GM21786 (cell line): ENCODE results near the gene BICC1.
"Not testable (repeated sequence)": the region's sequence is repeated elsewhere in the genome, so short reads cannot be mapped to it uniquely, and the experiment has no call there.

Experiments used
- ATAC-seq: cut with Tn5 transposase; IDR thresholded peaks from one replicate; pipeline ENCODE4 v1.9.1; 2021; ENCODE audit not compliant: unreplicated experiment

Gene BICC1

GRCh38 chr10:58590152-58590840, 77.6 kb downstream of the BICC1 start:
- ATAC-seq: no peak

GRCh38 chr10:58590924-58591323, 78.3 kb downstream of the BICC1 start:
- ATAC-seq: no peak

- ATAC-seq: no peak
Observed at GRCh38 chr10:58593008-58593407, 80.3 kb downstream of the BICC1 start.

GRCh38 chr10:58597211-58597610, 84.5 kb downstream of the BICC1 start:
- ATAC-seq: not testable (repeated sequence)

DNA sequence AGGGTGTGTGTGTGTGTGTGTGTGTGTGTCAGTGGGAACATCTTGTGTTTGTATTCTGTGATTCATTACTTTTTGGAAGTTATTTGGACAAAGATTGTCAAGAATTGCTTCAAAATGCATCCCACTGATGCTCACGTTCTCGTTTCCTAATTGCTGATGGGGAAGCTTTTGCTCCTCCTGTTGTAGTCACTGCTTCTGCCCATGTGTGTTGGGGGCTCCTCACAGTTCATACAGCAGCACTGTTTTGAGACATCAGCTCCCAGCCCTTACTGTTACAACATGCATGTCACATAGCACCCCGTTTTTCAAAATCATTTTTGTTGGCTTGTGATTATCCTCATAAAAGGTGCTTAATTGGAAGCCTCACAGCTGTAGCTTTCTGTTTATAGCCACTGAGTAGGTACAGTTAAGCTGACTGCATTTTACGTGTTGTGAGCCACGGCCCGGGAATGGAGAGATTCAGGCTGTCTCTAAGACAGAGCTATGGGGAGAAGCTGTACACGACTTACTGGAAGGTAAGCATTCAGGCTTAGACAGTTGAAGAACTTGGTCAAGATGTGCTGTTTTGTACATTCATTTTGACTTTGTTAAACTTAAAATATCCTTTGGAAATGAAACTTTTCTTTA, 87.4 kb downstream of the BICC1 start:
- no peak for ATAC-seq

- no peak for ATAC-seq
Observed at GRCh38 chr10:58608351-58608750, 95.7 kb downstream of the BICC1 start.

- ATAC-seq: no peak
Observed at GRCh38 chr10:58608826-58609531, 96.3 kb downstream of the BICC1 start.

GRCh38 chr10:58609532-58610150, 97.0 kb downstream of the BICC1 start:
- ATAC-seq: no peak

- ATAC-seq: no peak
Observed at GRCh38 chr10:58615237-58615935, 102.7 kb downstream of the BICC1 start.

- no peak for ATAC-seq
Observed at GRCh38 chr10:58618158-58618676, 105.5 kb downstream of the BICC1 start.

- ATAC-seq: no peak
Observed at GRCh38 chr10:58621379-58622077, 108.9 kb downstream of the BICC1 start.

DNA sequence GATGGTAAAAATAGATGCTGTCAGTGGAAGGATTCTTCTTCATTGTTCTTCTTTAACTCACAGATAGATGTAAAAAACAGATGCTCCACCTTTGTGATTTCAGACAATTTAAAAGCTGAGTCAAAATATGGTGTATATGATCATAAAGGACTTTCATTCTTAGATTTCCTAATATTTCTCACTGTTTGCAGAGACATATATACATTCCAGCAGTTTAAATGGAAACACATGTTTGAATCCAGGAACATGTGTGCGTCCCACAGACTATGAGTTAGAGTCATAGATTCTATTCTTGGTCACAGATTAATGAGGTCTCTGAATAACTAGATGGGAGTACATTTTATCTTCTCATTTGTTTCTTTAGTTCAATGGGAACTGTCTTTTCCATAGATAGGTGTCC, 109.6 kb downstream of the BICC1 start:
- no peak for ATAC-seq

DNA sequence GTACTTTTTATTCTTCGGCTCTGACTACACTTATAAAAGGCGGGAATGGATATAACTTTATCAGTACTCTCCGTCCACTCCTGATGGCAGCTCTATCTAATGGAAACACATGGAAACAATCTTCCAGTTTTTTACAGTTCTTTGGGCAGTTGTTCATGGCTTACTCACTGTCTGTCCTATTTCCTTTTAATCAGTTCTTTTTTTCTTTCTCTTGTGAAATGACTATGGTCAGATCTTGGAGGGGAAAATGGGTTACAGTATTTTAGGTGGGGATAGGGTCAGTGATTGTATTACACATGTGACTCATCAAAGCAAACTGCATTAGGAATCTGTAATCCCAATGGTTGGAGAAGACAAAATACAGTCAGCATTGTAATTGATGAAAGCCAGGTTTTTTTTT, 112.4 kb downstream of the BICC1 start:
- ATAC-seq: no peak

DNA sequence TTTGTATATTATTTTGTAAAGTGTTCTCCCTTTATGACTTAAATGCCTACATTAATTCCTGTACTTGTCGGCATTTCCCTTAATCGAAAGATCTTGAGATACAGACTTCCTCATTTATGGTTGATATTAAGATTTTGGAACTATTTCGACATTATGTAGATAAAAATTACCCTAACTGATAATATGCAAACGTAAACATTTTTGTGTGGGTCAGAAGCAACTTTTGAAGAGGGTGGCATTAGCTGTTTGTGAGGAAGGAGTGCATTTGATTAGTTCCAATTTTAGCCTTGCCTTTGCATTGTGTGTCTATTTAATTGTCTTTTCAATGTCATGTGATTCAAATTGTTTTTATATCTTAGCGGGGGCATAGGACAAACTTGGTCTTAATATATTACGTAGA, 114.7 kb downstream of the BICC1 start:
- no peak for ATAC-seq

DNA sequence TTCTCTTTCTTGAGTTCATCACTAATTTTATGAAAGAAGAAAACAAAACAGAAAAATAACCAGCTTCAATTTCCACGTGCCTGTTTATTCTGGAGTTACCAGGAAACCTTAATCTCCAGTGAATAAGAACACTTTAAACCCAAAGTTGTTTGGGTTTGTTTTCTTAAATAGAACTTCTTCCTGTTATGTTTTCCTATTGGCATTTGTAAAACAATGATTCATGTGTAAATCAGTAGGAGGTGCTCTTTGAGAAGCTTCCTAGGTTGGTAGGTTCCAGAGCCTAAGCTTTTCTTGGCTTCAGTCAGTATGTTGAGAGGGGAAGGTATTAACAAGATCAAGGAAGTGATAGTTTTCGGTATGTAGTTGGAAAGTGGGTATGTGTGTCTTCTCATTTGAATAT, 119.0 kb downstream of the BICC1 start:
- ATAC-seq: no peak

GRCh38 chr10:58632216-58632615, 119.5 kb downstream of the BICC1 start:
- ATAC-seq: no peak

DNA sequence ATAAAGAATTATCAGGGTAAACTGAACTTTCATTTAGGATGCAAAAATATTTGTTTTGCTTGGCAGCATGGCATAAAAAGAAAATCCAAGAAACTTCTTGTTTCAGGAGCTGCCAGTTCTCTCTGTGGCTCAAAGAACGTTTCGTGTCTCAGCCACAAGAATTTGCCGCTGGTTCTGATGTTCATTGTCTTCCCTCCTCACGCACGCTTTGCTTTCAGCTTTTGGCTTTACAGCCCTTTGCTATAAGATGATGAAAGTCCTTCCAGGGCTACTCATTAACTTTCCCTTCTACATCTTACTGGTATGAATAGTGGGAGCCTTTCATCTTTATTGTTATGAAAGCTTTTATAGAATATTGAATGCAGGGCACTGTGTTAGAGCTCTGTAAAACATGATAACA, 124.7 kb downstream of the BICC1 start:
- ATAC-seq: no peak

- ATAC-seq: no peak
Observed at GRCh38 chr10:58638388-58638787, 125.7 kb downstream of the BICC1 start.

GRCh38 chr10:58641095-58641531, 128.4 kb downstream of the BICC1 start:
- ATAC-seq: no peak

- no peak for ATAC-seq
Observed at GRCh38 chr10:58641708-58642107, 129.0 kb downstream of the BICC1 start.
